Transverse colon (tissue), 4 donors: Measurements from ENCODE around the gene MYRIP. TPM values are rescaled to one million over a fixed set of nuclear protein-coding genes. Genes with fewer than 3 reads are reported as not detected.

ENCODE experiments used
- DNase-seq: peaks from one replicate; pipeline ENCODE4 v3.0.0-alpha.2; 2019
- H3K27ac ChIP-seq, 4 donors: fragments of 200-600 bp; sonication (generic); 2 replicates each; pipeline ENCODE4 v1.5.1; 2016 to 2018; ENCODE audit warnings: inconsistent platforms in 4 of 4
- H3K27me3 ChIP-seq: fragments of 200-600 bp; sonication (generic); 2 replicates; pipeline ENCODE4 v1.5.1; 2017; ENCODE audit warnings: inconsistent platforms
- H3K36me3 ChIP-seq, 4 donors: fragments of 200-600 bp; sonication (generic); 2 replicates each; pipeline ENCODE4 v1.5.1; 2017 to 2019; ENCODE audit warnings: inconsistent platforms in 4 of 4
- H3K4me1 ChIP-seq, 4 donors: fragments of 200-600 bp; sonication (generic); 2 replicates each; pipeline ENCODE4 v1.5.1; 2017 to 2020; ENCODE audit warnings: inconsistent platforms in 4 of 4
- H3K4me3 ChIP-seq, 4 donors: fragments of 200-600 bp; sonication (generic); 1 replicate in 1 of 4; 2 replicates in 3 of 4; pipeline versions ENCODE4 v1.5.1 to v1.6.1; 2017 to 2019; ENCODE audit warnings: inconsistent platforms in 4 of 4
- H3K9me3 ChIP-seq, 2 donors: fragments of 200-600 bp; sonication (generic); 2 replicates each; pipeline ENCODE4 v1.5.1; 2017 to 2019; ENCODE audit warnings: inconsistent platforms in 2 of 2
- CTCF ChIP-seq, 5 experiments: fragments of 200-600 bp in 3 of 5; fragments of 450-650 bp in 2 of 5; sonication (generic) in 3 of 5; IDR thresholded peaks; 1 replicate in 2 of 5; 2 replicates in 3 of 5; pipeline ENCODE4 v1.5.1; 2016 to 2017; ENCODE audit warnings: antibody characterized with exemption in 5 of 5, inconsistent platforms in 3 of 5, mild to moderate bottlenecking in 2 of 5, moderate library complexity in 1 of 5
- EP300 ChIP-seq: sonication (generic); formaldehyde crosslinking; IDR thresholded peaks from one replicate; pipeline ENCODE4 v1.6.1; 2017; ENCODE audit warnings: antibody characterized with exemption, low read depth
- POLR2A ChIP-seq: fragments of 450-650 bp; IDR thresholded peaks from one replicate; pipeline ENCODE4 v1.6.1; 2016; ENCODE audit warnings: antibody characterized with exemption, mild to moderate bottlenecking, moderate library complexity
- POLR2AphosphoS5 ChIP-seq, 3 donors: sonication (generic); formaldehyde crosslinking; IDR thresholded peaks; one replicate each; pipeline ENCODE4 v1.6.1; 2016; ENCODE audit warnings: antibody characterized with exemption in 3 of 3
- WGBS, 2 donors: methylation state at CpG; one replicate each; pipeline ENCODE4 v1.1.5; 2018; ENCODE audit warnings: low coverage in 1 of 2; 5-methylcytosine and 5-hydroxymethylcytosine counted together
- in situ Hi-C, 4 donors: fragments of 200-750 bp; cut with MboI; loops; one replicate each; pipeline versions ENCODE4 v1.15.0 to v1.15.1; 2017; ENCODE audit warnings: low sequenced_read_pairs in 3 of 4, low pct_ligation_motif_present in 1 of 4, low pct_unique_long_range_greater_than_20kb in 1 of 4
- intact Hi-C: fragments of 100-400 bp; cut with DNase I; formaldehyde crosslinking; loops from one replicate; pipeline ENCODE4 v1.15.1; 2023; ENCODE audit warnings: low total_unique reads
- total RNA-seq, 4 donors: library from RNA; depleted of rRNA; stranded (reverse); fragments of >200 nt; gene quantifications; one replicate each; pipeline ENCODE4 v1.1.0, GENCODE V29; 2016

MYRIP gene
- total RNA-seq, 4 donors from 2014 or later, result 2.6 to 19.7 (median 5.4) TPM

- Histone ChIP-seq H3K27ac (no peak overlapping the region), H3K36me3 (no peaks in the 10 kb centered on the region), H3K9me3 (no peaks in the 10 kb centered on the region), H3K4me1 (peaks cover 0 to 27% (median 0%) of the 10 kb centered on the region in 4 donors), H3K4me3 (no peak overlapping the region), H3K27me3 (no peaks in the 10 kb centered on the region)
- TF ChIP-seq CTCF (IDR thresholded peaks at IDR 0.05) (no peak), EP300 (no peak), POLR2A (no peak), POLR2AphosphoS5 (IDR thresholded peaks at IDR 0.05) (no peak)
- intact Hi-C loops, result no loop called here
- in situ Hi-C loops, result no loop called here
- DNase-seq, result no peak
- WGBS, 2 donors, result 45 to 63% methylated on average over 1 of the region's 1 CpG
Measured at GRCh38 chr3:39937874-39938273, 128.5 kb downstream of the MYRIP start.

DNA sequence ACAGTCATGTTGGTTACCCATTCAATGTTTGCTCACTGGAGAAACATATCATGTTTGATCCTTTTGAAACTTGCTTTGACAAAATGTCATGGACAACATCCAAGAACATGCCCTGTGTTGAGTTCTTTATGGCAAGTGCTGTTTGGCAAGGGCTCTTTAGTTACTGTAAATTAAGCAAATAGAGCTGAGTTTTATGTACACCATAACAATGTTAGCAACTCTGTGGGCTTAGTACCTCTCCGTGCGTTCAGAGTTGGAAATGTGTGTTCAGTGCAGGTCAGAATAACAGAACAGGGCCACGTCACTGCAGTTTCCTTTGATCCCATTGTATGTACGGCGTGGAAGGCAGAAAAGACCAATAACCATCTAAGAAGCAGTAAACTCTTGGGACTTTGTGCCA is 132.5 kb downstream of the MYRIP start:
- peak in 1 of 3 donors; percentile 46 for TF ChIP-seq POLR2AphosphoS5 (IDR thresholded peaks at IDR 0.05)
- TF ChIP-seq POLR2A, result no peak
- Histone ChIP-seq H3K9me3 (no peaks in the 10 kb centered on the region), H3K27me3 (no peaks in the 10 kb centered on the region), H3K36me3 (no peaks in the 10 kb centered on the region), H3K4me3 (no peak overlapping the region), H3K27ac (peak overlapping the region in 1 of 4 donors; percentile 26), H3K4me1 (peaks cover 0 to 23% (median 0%) of the 10 kb centered on the region in 4 donors)
- in situ Hi-C loops (no loop called here), intact Hi-C loops (no loop called here)
- peak; percentile 70 for DNase-seq
- 39 to 41% methylated on average over 4 to 5 of the region's 5 CpGs for WGBS, 2 donors

DNA sequence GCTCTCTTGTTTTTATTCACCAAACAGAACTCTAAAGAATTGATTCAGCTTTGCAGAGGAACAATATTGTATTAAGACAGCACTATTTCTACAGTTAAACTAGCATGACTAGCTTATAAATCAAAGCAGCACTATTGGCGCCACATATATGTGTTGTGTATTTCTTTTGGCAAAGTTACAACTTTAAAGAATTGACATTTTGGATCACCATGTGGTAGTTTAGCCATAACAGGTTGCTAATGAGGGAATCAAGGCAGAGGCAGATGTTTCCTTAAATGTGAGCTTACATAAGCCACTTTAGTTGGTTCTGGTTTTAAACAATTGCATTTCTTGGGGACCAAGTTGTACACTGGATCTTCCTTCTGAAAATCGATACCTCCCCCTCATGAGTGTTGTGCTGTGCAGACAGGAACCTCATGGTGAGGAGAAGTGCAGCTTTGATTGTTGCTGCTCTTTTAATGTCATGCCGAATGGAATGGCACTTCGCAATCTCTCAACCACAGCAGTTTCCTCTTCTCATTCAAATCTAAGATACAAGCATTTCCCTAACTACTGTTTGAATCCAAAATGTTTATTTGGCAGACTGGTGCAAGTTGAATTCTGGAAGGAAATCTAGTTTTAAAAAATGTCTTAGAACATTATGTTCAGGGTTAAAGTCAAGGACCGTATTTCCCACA is 151.2 kb downstream of the MYRIP start:
- in situ Hi-C loops, result no loop called here
- no peaks in the 10 kb centered on the region for H3K36me3 ChIP-seq
- DNase-seq, result no peak
- intact Hi-C loops, result no loop called here
- no peak overlapping the region for H3K4me3 ChIP-seq
- H3K9me3 ChIP-seq, result no peaks in the 10 kb centered on the region
- H3K27ac ChIP-seq, result no peak overlapping the region
- peaks cover 0 to 7% (median 0%) of the 10 kb centered on the region in 4 donors for H3K4me1 ChIP-seq
- TF ChIP-seq POLR2AphosphoS5 (IDR thresholded peaks at IDR 0.05), result no peak
- no peak for TF ChIP-seq POLR2A
- no peak for TF ChIP-seq EP300
- no peak for TF ChIP-seq CTCF (IDR thresholded peaks at IDR 0.05)
- H3K27me3 ChIP-seq, result no peaks in the 10 kb centered on the region
- WGBS, 2 donors, result 66 to 75% methylated on average over 4 to 5 of the region's 5 CpGs

- in situ Hi-C loops, result no loop called here
- Histone ChIP-seq H3K27me3 (no peaks in the 10 kb centered on the region), H3K4me1 (peaks cover 0 to 7% (median 0%) of the 10 kb centered on the region in 4 donors), H3K4me3 (no peak overlapping the region), H3K9me3 (no peaks in the 10 kb centered on the region), H3K27ac (peak overlapping the region in 2 of 4 donors; percentile 26 to 34), H3K36me3 (no peaks in the 10 kb centered on the region)
- DNase-seq, result no peak
- intact Hi-C loops, result no loop called here
- WGBS, 2 donors, result 75% methylated on average over 4 of the region's 4 CpGs
- no peak for TF ChIP-seq EP300
- TF ChIP-seq POLR2A, result no peak
- TF ChIP-seq POLR2AphosphoS5 (IDR thresholded peaks at IDR 0.05), result no peak
- no peak for TF ChIP-seq CTCF (IDR thresholded peaks at IDR 0.05)
Measured at GRCh38 chr3:39961230-39961629, 151.8 kb downstream of the MYRIP start.
